Measurements from ENCODE around the gene SLCO2B1. TPM values are rescaled to one million over a fixed set of nuclear protein-coding genes. Genes with fewer than 3 reads are reported as not detected.

SLCO2B1 gene
- total RNA-seq, 1 donor from 2014 or later: 403 TPM

DNA sequence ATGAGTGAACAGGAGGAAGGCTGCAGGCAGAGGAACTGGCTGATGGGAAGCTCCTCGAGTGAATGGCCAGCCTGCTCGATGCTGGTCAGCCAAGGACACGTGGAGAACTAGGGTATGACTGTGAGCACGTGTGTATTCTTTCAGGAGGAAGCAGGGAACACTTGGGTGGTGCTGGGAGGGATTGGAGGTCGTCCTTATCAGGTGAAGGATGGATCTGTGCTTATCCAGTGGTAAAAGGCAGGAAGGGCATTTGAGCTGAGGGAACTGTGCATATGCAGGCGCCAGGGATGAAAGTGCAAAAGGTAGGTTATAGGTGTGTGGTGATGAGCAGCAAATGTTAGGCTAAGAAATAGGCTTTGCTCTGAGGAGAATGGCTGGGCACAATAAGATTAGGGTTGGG, 9.7 kb upstream of the SLCO2B1 start:
- H3K9me3 ChIP-seq: no peaks in the 10 kb centered on the region
- TF ChIP-seq CTCF (IDR thresholded peaks at IDR 0.05): no peak
- intact Hi-C loops (cut with DNase I): no loop called here
- no peak overlapping the region for H3K4me3 ChIP-seq
- H3K4me1 ChIP-seq: no peaks in the 10 kb centered on the region
- H3K27ac ChIP-seq: no peak overlapping the region
- no peaks in the 10 kb centered on the region for H3K36me3 ChIP-seq
- DNase-seq (ENCODE audit: low spot score in 2 of 2): no peak
- H3K27me3 ChIP-seq: no peaks in the 10 kb centered on the region

DNA sequence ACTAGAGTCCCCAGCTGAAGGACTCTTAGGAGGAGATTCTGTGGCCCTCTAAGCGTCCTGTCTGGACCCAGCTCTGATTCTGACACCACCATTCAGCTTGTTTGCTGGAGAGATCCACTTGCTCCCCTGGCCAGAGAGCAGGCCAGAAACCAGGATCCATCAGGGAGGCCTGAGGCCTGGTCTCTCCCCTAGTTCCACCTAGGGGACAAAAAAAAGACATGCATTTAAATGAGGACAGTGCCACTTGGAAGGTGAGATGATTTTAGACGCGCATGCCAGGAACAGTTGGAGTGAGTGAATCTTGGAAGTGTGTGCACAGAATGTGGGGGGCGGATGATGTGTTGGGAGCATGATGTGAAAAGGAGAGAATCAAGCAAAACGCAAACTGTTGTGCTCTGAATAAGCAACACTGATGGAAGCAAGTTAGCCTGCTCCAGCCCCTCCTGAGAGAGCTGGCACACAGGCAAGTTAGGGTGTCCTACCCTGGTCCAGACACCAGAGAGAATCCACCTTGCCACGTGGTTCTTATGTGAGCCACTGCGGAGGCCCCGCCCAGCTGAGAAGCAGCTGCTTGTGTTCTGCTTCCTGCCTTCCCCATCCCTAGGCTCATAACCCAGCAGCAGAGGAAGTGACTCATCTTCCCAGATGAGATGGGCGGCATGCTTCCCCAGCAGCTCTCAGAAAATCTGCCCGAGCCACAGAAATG, 8.0 kb upstream of the SLCO2B1 start:
- intact Hi-C loops (cut with DNase I): no loop called here
- peak; percentile 51 to 85 for DNase-seq (ENCODE audit: low spot score in 2 of 2)
- no peak for TF ChIP-seq CTCF (IDR thresholded peaks at IDR 0.05)
- H3K9me3 ChIP-seq: no peaks in the 10 kb centered on the region
- H3K27ac ChIP-seq: no peak overlapping the region
- H3K4me1 ChIP-seq: no peaks in the 10 kb centered on the region
- H3K4me3 ChIP-seq: no peak overlapping the region
- H3K36me3 ChIP-seq: no peaks in the 10 kb centered on the region
- no peaks in the 10 kb centered on the region for H3K27me3 ChIP-seq

- Histone ChIP-seq H3K4me3 (no peak overlapping the region), H3K27ac (no peak overlapping the region), H3K27me3 (no peaks in the 10 kb centered on the region), H3K4me1 (no peaks in the 10 kb centered on the region), H3K36me3 (no peaks in the 10 kb centered on the region), H3K9me3 (no peaks in the 10 kb centered on the region)
- intact Hi-C loops (cut with DNase I): no loop called here
- DNase-seq (ENCODE audit: low spot score in 2 of 2): no peak
- TF ChIP-seq CTCF (IDR thresholded peaks at IDR 0.05): no peak
Measured at GRCh38 chr11:75143420-75143731, 7.5 kb upstream of the SLCO2B1 start.

GRCh38 chr11:75144716-75145014, 6.2 kb upstream of the SLCO2B1 start:
- Histone ChIP-seq H3K36me3 (no peaks in the 10 kb centered on the region), H3K27ac (no peak overlapping the region), H3K9me3 (no peaks in the 10 kb centered on the region), H3K4me3 (no peak overlapping the region), H3K27me3 (no peaks in the 10 kb centered on the region), H3K4me1 (no peaks in the 10 kb centered on the region)
- no peak for TF ChIP-seq CTCF (IDR thresholded peaks at IDR 0.05)
- DNase-seq (ENCODE audit: low spot score in 2 of 2): no peak
- intact Hi-C loops (cut with DNase I): loop anchor here (1.0 kb wide), 1 partner anchor 104 kb away; no protein-coding TSS in a partner anchor

DNA sequence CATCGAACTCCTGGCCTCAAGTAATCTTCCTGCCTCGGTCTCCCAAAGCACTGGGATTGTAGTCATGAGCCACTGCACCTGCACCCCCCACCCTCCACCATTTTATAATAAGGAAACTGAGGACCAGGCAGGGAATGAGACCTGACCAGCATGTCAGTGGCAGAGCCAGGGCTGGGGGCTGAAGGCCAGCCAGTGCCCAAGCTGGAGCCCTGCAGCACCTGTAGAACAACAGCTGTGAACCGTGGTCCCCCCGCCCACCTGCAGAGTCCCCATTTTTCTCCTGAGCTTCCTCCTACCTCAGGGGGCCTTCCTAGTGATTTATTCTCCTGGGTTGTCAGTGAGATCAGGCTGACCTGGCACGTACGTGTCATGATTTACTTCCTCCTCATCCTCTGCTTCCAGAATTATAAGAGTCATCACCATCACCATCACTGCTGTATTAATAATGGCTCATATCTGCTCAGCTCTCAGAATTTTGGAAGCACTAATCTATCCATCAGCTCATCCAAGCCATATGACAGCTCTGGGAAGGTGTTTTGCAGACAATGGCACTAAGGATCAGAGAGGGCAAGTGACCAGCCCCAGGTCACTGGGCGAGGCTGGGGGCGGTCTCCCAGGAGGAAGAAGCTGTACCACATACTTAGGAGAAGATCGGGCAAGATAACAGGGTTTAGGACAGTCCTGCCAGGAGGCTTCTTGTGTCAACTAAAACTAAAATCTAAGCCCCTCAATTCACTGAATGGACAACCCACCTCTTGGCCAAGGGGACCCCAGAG, 5.5 kb upstream of the SLCO2B1 start:
- no peak for TF ChIP-seq CTCF (IDR thresholded peaks at IDR 0.05)
- H3K4me1 ChIP-seq: no peaks in the 10 kb centered on the region
- H3K9me3 ChIP-seq: no peaks in the 10 kb centered on the region
- DNase-seq (ENCODE audit: low spot score in 2 of 2): no peak
- no peaks in the 10 kb centered on the region for H3K36me3 ChIP-seq
- no peak overlapping the region for H3K27ac ChIP-seq
- intact Hi-C loops (cut with DNase I): no loop called here
- no peaks in the 10 kb centered on the region for H3K27me3 ChIP-seq
- no peak overlapping the region for H3K4me3 ChIP-seq
